ENCODE data around the gene RNF180. TPM values are rescaled to one million over a fixed set of nuclear protein-coding genes. Genes with fewer than 3 reads are reported as not detected.

The RNF180 gene
- total RNA-seq, 1 donor from 2014 or later = 12.2 TPM

- no peaks in the 10 kb centered on the region for H3K4me1 ChIP-seq
- DNase-seq (no peak), ATAC-seq (peak; percentile 24 to 48)
- H3K4me3 ChIP-seq = no peak overlapping the region
- TF ChIP-seq, protein P1, sequence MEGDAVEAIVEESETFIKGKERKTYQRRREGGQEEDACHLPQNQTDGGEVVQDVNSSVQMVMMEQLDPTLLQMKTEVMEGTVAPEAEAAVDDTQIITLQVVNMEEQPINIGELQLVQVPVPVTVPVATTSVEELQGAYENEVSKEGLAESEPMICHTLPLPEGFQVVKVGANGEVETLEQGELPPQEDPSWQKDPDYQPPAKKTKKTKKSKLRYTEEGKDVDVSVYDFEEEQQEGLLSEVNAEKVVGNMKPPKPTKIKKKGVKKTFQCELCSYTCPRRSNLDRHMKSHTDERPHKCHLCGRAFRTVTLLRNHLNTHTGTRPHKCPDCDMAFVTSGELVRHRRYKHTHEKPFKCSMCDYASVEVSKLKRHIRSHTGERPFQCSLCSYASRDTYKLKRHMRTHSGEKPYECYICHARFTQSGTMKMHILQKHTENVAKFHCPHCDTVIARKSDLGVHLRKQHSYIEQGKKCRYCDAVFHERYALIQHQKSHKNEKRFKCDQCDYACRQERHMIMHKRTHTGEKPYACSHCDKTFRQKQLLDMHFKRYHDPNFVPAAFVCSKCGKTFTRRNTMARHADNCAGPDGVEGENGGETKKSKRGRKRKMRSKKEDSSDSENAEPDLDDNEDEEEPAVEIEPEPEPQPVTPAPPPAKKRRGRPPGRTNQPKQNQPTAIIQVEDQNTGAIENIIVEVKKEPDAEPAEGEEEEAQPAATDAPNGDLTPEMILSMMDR (IDR thresholded peaks at IDR 0.05) = no peak
- no peaks in the 10 kb centered on the region for H3K27me3 ChIP-seq (ENCODE audit: low read depth)
- intact Hi-C loops (cut with DNase I) = no loop called here
- H3K36me3 ChIP-seq = no peaks in the 10 kb centered on the region
- H3K27ac ChIP-seq = no peak overlapping the region
- H3K9me3 ChIP-seq = no peaks in the 10 kb centered on the region
These were observed 251.7 kb downstream of the RNF180 start for GRCh38 chr5:64417390-64417789.

DNA sequence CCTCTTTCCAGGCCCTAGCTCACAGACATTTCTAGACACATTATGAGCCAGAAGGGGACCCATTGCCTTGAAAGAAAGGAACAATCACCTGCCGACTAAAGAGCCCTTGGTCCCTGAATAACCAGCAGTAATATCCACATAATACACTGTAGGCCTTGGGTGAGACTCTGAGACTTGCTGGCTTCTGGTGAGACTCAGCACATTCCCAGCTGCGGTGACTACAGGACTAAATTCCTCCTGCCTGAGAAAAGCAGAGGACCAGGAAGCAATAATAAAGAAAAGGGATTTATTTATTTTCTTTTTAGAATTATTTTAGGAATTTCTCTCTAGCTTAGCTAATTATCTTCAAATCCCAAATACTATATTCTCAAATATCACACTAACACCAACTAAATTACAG is 252.4 kb downstream of the RNF180 start:
- Histone ChIP-seq H3K36me3 (no peaks in the 10 kb centered on the region), H3K27me3 (ENCODE audit: low read depth) (no peaks in the 10 kb centered on the region), H3K4me3 (no peak overlapping the region), H3K27ac (no peak overlapping the region), H3K9me3 (no peaks in the 10 kb centered on the region), H3K4me1 (no peaks in the 10 kb centered on the region)
- intact Hi-C loops (cut with DNase I) = no loop called here
- ATAC-seq = no peak
- TF ChIP-seq, protein P1 (IDR thresholded peaks at IDR 0.05) = no peak
- DNase-seq = no peak

Other genes with a start within 250 kb of the RNF180 start
- not detected for gene HTR1A, start 203.4 kb upstream of the RNF180 start, total RNA-seq

Measured in lower lobe of right lung (tissue), 2 donors.